SK-N-MC (cell line): Measurements from ENCODE around the gene UBE2E2.

ENCODE experiments used
- DNase-seq: peaks from one replicate; pipeline ENCODE4 v3.0.0-alpha.2; 2011; ENCODE audit warnings: low read depth, low spot score
- H3K27ac ChIP-seq: fragments of 200-600 bp; sonication (generic); 2 replicates; pipeline ENCODE4 v1.5.1; 2016; ENCODE audit warnings: mixed run types
- H3K36me3 ChIP-seq: fragments of 200-600 bp; sonication (generic); 2 replicates; pipeline ENCODE4 v1.6.1; 2017; ENCODE audit warnings: antibody characterized with exemption, low read length, mixed read lengths; ENCODE audit not compliant: insufficient read depth
- H3K4me3 ChIP-seq: fragments of 200-600 bp; sonication (generic); 2 replicates; pipeline ENCODE4 v1.5.1; 2016
- H3K9ac ChIP-seq: fragments of 200-600 bp; sonication (generic); 2 replicates; pipeline ENCODE4 v1.8.0; 2017; ENCODE audit warnings: mixed run types, mixed read lengths; ENCODE audit not compliant: insufficient read length
- H3K9me3 ChIP-seq: fragments of 200-600 bp; sonication (generic); 2 replicates; pipeline ENCODE4 v1.6.1; 2017; ENCODE audit warnings: low read depth, mild to moderate bottlenecking, antibody characterized with exemption, low read length, moderate library complexity, mixed read lengths
- EZH2 ChIP-seq: fragments of 200-600 bp; sonication (generic); IDR thresholded peaks from one replicate; pipeline ENCODE4 v1.6.1; 2017; ENCODE audit warnings: antibody characterized with exemption
- FOXP2 ChIP-seq: optimal IDR thresholded peaks from 2 replicates; pipeline ENCODE3; 2011; ENCODE audit warnings: mild to moderate bottlenecking, moderate library complexity; ENCODE audit not compliant: insufficient read depth; ENCODE audit errors: extremely low read length, control extremely low read depth
- POLR2AphosphoS5 ChIP-seq: IDR thresholded peaks from 2 replicates; pipeline ENCODE4 v1.6.1; 2012; ENCODE audit warnings: mild to moderate bottlenecking, low read depth, low read length, borderline replicate concordance

Gene UBE2E2

DNA sequence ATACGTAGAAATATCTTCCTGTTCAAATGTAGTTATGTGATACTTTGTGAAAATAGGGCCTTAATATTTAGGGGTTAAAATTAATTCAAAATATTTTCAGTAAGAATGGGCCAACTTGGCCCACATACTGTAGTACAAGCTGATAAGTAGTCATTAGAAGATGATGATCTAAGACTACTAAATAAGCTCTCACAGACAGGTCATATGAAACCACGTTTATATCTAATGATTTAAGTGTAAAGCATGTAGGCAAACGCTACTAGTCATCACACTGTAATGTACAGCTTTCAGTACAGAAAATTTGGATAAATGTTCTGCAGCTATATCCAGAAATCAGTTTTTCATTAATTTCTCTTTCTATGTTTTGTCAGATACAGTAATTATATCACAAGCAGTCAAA lies 228.6 kb downstream of the UBE2E2 start:
- Histone ChIP-seq H3K9ac (no peak overlapping the region), H3K36me3 (no peaks in the 10 kb centered on the region), H3K9me3 (no peaks in the 10 kb centered on the region), H3K4me3 (no peak overlapping the region), H3K27ac (no peak overlapping the region)
- no peak for DNase-seq
- TF ChIP-seq FOXP2, result no peak
- no peak for TF ChIP-seq EZH2
- TF ChIP-seq POLR2AphosphoS5, result no peak

- no peak for DNase-seq
- Histone ChIP-seq H3K27ac (no peak overlapping the region), H3K36me3 (no peaks in the 10 kb centered on the region), H3K9me3 (no peaks in the 10 kb centered on the region), H3K4me3 (no peak overlapping the region), H3K9ac (no peak overlapping the region)
- TF ChIP-seq FOXP2, result no peak
- TF ChIP-seq EZH2, result no peak
- no peak for TF ChIP-seq POLR2AphosphoS5
Observed at GRCh38 chr3:23435318-23435717, 232.2 kb downstream of the UBE2E2 start.

GRCh38 chr3:23435904-23436303 lies 232.8 kb downstream of the UBE2E2 start:
- Histone ChIP-seq H3K9ac (no peak overlapping the region), H3K9me3 (no peaks in the 10 kb centered on the region), H3K27ac (no peak overlapping the region), H3K36me3 (no peaks in the 10 kb centered on the region), H3K4me3 (no peak overlapping the region)
- TF ChIP-seq POLR2AphosphoS5, result no peak
- TF ChIP-seq EZH2, result no peak
- TF ChIP-seq FOXP2, result no peak
- DNase-seq, result no peak

DNA sequence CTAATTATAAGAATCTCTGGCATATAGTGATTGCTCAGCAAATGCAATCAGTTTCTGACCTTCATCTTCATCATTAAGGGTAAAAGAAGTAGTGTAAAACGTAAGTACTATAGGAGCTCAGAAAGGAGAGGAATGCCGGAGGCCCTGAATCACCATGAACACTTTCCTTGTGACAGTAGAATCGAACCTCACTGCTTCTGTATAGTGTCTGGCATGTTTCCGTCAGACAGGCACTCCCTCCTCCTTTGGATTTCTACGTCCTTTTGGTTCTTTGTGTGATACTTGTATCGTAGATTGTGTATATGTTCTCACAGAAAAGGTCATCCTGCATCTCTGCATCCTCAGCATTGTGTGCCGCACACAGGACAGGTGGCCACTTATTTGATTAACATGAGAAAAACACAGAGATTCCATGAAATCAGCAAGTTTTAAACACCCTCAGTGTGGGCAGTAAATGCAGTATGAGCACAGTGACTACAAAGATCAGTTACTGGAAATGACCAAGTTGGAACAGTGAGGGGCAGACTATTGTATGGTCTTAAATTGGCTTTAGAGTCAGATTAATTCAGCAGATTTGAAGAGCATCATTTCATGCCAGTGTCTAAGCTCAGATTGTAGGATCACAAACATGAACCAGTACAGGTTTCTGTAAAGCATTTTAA lies 234.5 kb downstream of the UBE2E2 start:
- Histone ChIP-seq H3K36me3 (no peaks in the 10 kb centered on the region), H3K9ac (no peak overlapping the region), H3K27ac (no peak overlapping the region), H3K9me3 (no peaks in the 10 kb centered on the region), H3K4me3 (no peak overlapping the region)
- no peak for TF ChIP-seq POLR2AphosphoS5
- TF ChIP-seq FOXP2, result no peak
- TF ChIP-seq EZH2, result no peak
- DNase-seq, result no peak

DNA sequence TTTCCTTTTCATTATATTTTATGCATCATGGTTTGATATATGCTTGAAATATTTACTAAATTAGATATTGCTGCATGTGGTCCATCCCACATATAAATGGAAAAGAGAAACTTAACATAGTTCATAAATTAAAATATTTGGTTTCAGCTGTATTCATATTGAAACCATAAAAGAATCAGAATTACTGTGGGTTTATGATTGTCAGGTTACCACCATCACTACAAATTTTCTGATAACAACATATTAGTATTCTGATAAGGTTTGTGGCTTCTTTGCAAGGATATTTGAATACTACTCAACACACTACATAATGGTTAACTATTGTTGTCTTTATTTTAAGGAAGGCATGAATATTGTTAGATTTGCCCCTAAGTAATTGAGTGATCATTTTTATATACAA lies 235.5 kb downstream of the UBE2E2 start:
- no peak overlapping the region for H3K27ac ChIP-seq
- DNase-seq, result no peak
- TF ChIP-seq FOXP2, result no peak
- TF ChIP-seq POLR2AphosphoS5, result no peak
- no peak for TF ChIP-seq EZH2
- H3K9me3 ChIP-seq, result no peaks in the 10 kb centered on the region
- H3K9ac ChIP-seq, result no peak overlapping the region
- H3K4me3 ChIP-seq, result no peak overlapping the region
- H3K36me3 ChIP-seq, result no peaks in the 10 kb centered on the region

DNA sequence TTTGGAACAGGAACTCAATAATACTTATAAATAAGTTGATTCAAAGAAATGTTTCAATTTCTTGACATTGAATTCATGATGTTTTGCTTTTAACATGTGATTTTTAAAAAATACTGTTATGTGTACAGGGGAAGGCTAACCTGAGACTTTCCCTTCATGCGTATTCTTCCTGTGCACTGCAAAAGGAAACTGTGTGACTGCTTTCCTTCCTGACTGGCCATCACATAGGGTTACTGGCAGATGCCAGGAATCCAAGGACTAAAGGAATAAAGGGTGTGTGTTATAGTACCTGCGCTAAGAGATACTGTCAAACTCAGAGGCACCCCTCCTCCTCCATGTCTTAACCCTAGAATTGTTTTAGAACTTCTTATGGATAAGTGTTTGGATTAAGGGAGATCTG lies 236.0 kb downstream of the UBE2E2 start:
- DNase-seq, result no peak
- Histone ChIP-seq H3K27ac (no peak overlapping the region), H3K36me3 (no peaks in the 10 kb centered on the region), H3K9ac (no peak overlapping the region), H3K4me3 (no peak overlapping the region), H3K9me3 (no peaks in the 10 kb centered on the region)
- no peak for TF ChIP-seq POLR2AphosphoS5
- TF ChIP-seq FOXP2, result no peak
- no peak for TF ChIP-seq EZH2

- Histone ChIP-seq H3K36me3 (no peaks in the 10 kb centered on the region), H3K9me3 (no peaks in the 10 kb centered on the region), H3K9ac (no peak overlapping the region), H3K27ac (no peak overlapping the region), H3K4me3 (no peak overlapping the region)
- DNase-seq, result no peak
- no peak for TF ChIP-seq POLR2AphosphoS5
- no peak for TF ChIP-seq EZH2
- TF ChIP-seq FOXP2, result no peak
Observed at GRCh38 chr3:23440416-23441294, 237.5 kb downstream of the UBE2E2 start.

GRCh38 chr3:23442598-23443383 lies 239.7 kb downstream of the UBE2E2 start:
- no peak for DNase-seq
- no peak for TF ChIP-seq EZH2
- TF ChIP-seq POLR2AphosphoS5, result no peak
- no peak for TF ChIP-seq FOXP2
- H3K9ac ChIP-seq, result no peak overlapping the region
- no peaks in the 10 kb centered on the region for H3K9me3 ChIP-seq
- H3K4me3 ChIP-seq, result no peak overlapping the region
- no peaks in the 10 kb centered on the region for H3K36me3 ChIP-seq
- H3K27ac ChIP-seq, result no peak overlapping the region
